GM12873 (cell line): Measurements from ENCODE around the gene KRTAP6-1.

Experiments used
- CTCF ChIP-seq: IDR thresholded peaks from 2 replicates; pipeline ENCODE4 v1.5.1; 2012; ENCODE audit warnings: low read depth, mild to moderate bottlenecking, moderate library complexity, low read length, control low read depth; ENCODE audit not compliant: insufficient read depth; ENCODE audit errors: missing control alignments

KRTAP6-1 gene

GRCh38 chr21:30625449-30626165 lies 11.9 kb upstream of the KRTAP6-1 start:
- TF ChIP-seq CTCF, result no peak

GRCh38 chr21:30623362-30623761 lies 9.6 kb upstream of the KRTAP6-1 start:
- no peak for TF ChIP-seq CTCF

GRCh38 chr21:30620522-30620921 lies 6.8 kb upstream of the KRTAP6-1 start, which contains the start of gene KRTAP20-4:
KRTAP20-4 (plus strand) TSS chr21:30620627.
- TF ChIP-seq CTCF, result no peak

- TF ChIP-seq CTCF, result no peak
Observed at GRCh38 chr21:30620080-30620479, 6.3 kb upstream of the KRTAP6-1 start.

GRCh38 chr21:30616125-30616524 lies 2.4 kb upstream of the KRTAP6-1 start, which contains the start of gene KRTAP20-1:
KRTAP20-1 (plus strand) TSS chr21:30616425; CDS start chr21:30616455, 30 bp downstream.
- TF ChIP-seq CTCF, result no peak

- TF ChIP-seq CTCF, result no peak
Observed at GRCh38 chr21:30615199-30615598, 1.5 kb upstream of the KRTAP6-1 start.

GRCh38 chr21:30612132-30612531 lies 1.6 kb downstream of the KRTAP6-1 start:
- TF ChIP-seq CTCF, result no peak

GRCh38 chr21:30605968-30606367 lies 7.8 kb downstream of the KRTAP6-1 start:
- TF ChIP-seq CTCF, result no peak
